ENCODE data around the gene TPMT.
A peak's percentile ranks its signal among the peaks of the same experiment; 100 is the strongest.

TPMT gene

GRCh38 chr6:18126121-18126520 lies 28.8 kb downstream of the TPMT start:
- Histone ChIP-seq H2BK15ac (ENCODE audit: low read length) (no peak overlapping the region), H2BK120ac (ENCODE audit: low read depth, low read length) (no peak overlapping the region), H4K8ac (ENCODE audit: low read depth, low read length) (no peak overlapping the region), H3K79me1 (ENCODE audit: low read depth, low read length) (peaks cover 2% of the 10 kb centered on the region), H4K91ac (ENCODE audit: low read depth, low read length, poor library complexity) (no peak overlapping the region), H3K36me3 (replicated peaks in 1 of 2; ENCODE audit: control insufficient read depth in 2 of 2, insufficient read depth in 2 of 2, low read length in 2 of 2) (no peaks in the 10 kb centered on the region), H2AK5ac (ENCODE audit: low read depth, low read length) (no peak overlapping the region), H2BK12ac (ENCODE audit: low read length) (no peak overlapping the region), H3K27ac (replicated peaks; ENCODE audit: low read length) (no peak overlapping the region), H3K9ac (ENCODE audit: low read depth, low read length, poor library complexity) (no peak overlapping the region), H3K4ac (ENCODE audit: low read length) (no peak overlapping the region), H2AFZ (ENCODE audit: low read length) (peak overlapping the region; percentile 32), H3K4me1 (ENCODE audit: control insufficient read depth in 2 of 2, insufficient read depth in 1 of 2, low read depth in 1 of 2, low read length in 2 of 2) (peaks cover 0 to 3% of the 10 kb centered on the region in 2 donors), H3K4me3 (ENCODE audit: low read length in 2 of 2) (no peak overlapping the region), H3K18ac (ENCODE audit: low read length) (no peak overlapping the region), H3K9me3 (replicated peaks in 1 of 2; ENCODE audit: control insufficient read depth in 2 of 2, insufficient read depth in 1 of 2, low read depth in 1 of 2, low read length in 2 of 2) (no peaks in the 10 kb centered on the region), H2BK5ac (ENCODE audit: low read length) (no peak overlapping the region), H3K27me3 (ENCODE audit: control insufficient read depth in 3 of 3, insufficient read depth in 3 of 3, low read depth in 1 of 3, low read length in 3 of 3) (peaks cover 0 to 10% (median 8%) of the 10 kb centered on the region in 3 experiments), H3K14ac (ENCODE audit: low read length) (no peak overlapping the region), H3K23ac (ENCODE audit: low read depth, low read length, poor library complexity) (no peak overlapping the region), H3K4me2 (ENCODE audit: insufficient read depth, low read length, poor library complexity, severe bottlenecking) (no peak overlapping the region)
- WGBS, 2 donors (ENCODE audit: extremely low coverage in 2 of 2, insufficient read length in 2 of 2, insufficient replicate concordance in 1 of 2): no CpG with 5 or more reads among the region's 5 CpGs
- DNase-seq (ENCODE audit: low spot score): no peak

DNA sequence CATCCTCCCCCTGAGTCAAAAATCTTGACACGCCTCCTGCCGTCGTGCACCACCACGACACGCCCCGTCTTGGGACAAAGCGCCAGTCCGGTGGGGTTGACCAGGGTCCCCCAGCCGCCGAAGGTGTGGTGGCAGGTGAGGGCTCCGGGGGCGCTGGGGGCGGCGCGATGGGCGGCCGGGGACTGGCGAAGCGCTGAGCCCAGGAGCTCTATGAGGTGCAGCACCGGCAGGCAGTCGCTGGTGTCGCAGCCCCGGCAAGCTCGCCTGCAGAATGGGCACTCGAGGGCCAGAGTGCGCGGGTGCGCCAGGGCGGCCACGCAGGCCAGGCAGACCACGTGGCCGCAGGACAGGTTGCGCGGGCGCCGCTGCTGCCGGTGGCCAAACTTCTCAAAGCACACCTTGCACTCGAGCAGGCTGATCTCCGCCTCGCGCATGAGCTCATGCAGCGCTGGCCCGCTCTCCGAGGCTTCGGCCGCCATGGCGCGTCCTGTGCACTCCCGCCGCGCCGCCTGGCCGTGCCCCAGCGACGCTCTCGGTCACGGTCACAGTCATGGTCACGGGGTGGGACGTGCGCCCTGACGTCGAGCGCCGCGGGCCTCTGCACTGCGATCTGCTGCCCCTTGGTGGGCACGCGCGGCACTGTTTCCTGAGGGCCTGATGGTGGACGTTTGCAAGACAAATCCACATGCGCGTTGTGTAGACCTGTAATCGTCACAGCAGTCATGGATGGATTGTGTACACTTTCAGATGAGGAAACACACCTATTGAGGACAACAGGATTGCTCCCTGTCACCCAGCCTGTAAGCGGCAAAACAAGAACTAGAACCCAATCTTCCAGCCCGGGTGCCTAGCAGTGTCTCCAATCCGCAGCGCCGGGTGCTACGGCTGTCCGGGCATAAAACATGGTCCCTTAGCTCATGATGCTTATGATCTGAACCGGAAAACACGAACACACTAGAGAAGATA lies 32.5 kb downstream of the TPMT start, which contains the start of gene NHLRC1:
NHLRC1 (minus strand) TSS at position 550 of the 966 bp plus-strand sequence; CDS start at position 479, 71 bp downstream.
- peak; percentile 64 for DNase-seq (ENCODE audit: low spot score)
- H2AK5ac ChIP-seq (ENCODE audit: low read depth, low read length): peak within 1 kb of the TSS; percentile 14
- H2BK120ac ChIP-seq (ENCODE audit: low read depth, low read length): no peak within 1 kb of the TSS
- no peaks in the 10 kb centered on the region for H3K36me3 ChIP-seq (replicated peaks in 1 of 2; ENCODE audit: control insufficient read depth in 2 of 2, insufficient read depth in 2 of 2, low read length in 2 of 2)
- peak within 1 kb of the TSS; percentile 88 for H2AFZ ChIP-seq (ENCODE audit: low read length)
- H3K4me2 ChIP-seq (ENCODE audit: insufficient read depth, low read length, poor library complexity, severe bottlenecking): peak within 1 kb of the TSS; percentile 90
- H3K18ac ChIP-seq (ENCODE audit: low read length): peak within 1 kb of the TSS; percentile 90
- no peak within 1 kb of the TSS for H2BK15ac ChIP-seq (ENCODE audit: low read length)
- peak within 1 kb of the TSS; percentile 40 to 73 for H3K4me3 ChIP-seq (ENCODE audit: low read length in 2 of 2)
- H3K4ac ChIP-seq (ENCODE audit: low read length): no peak within 1 kb of the TSS
- H3K9ac ChIP-seq (ENCODE audit: low read depth, low read length, poor library complexity): peak within 1 kb of the TSS; percentile 68
- peaks cover 0 to 3% of the 10 kb centered on the region in 2 donors for H3K4me1 ChIP-seq (ENCODE audit: control insufficient read depth in 2 of 2, insufficient read depth in 1 of 2, low read depth in 1 of 2, low read length in 2 of 2)
- no peaks in the 10 kb centered on the region for H3K79me1 ChIP-seq (ENCODE audit: low read depth, low read length)
- no CpG with 5 or more reads among the region's 82 CpGs for WGBS, 2 donors (ENCODE audit: extremely low coverage in 2 of 2, insufficient read length in 2 of 2, insufficient replicate concordance in 1 of 2)
- no peak within 1 kb of the TSS for H2BK12ac ChIP-seq (ENCODE audit: low read length)
- H3K27me3 ChIP-seq (ENCODE audit: control insufficient read depth in 3 of 3, insufficient read depth in 3 of 3, low read depth in 1 of 3, low read length in 3 of 3): peaks cover 0 to 16% (median 10%) of the 10 kb centered on the region in 3 experiments
- H3K27ac ChIP-seq (replicated peaks; ENCODE audit: low read length): no peak within 1 kb of the TSS
- H4K8ac ChIP-seq (ENCODE audit: low read depth, low read length): no peak within 1 kb of the TSS
- peak within 1 kb of the TSS; percentile 92 for H3K23ac ChIP-seq (ENCODE audit: low read depth, low read length, poor library complexity)
- no peaks in the 10 kb centered on the region for H3K9me3 ChIP-seq (replicated peaks in 1 of 2; ENCODE audit: control insufficient read depth in 2 of 2, insufficient read depth in 1 of 2, low read depth in 1 of 2, low read length in 2 of 2)
- H4K91ac ChIP-seq (ENCODE audit: low read depth, low read length, poor library complexity): no peak within 1 kb of the TSS
- H2BK5ac ChIP-seq (ENCODE audit: low read length): no peak within 1 kb of the TSS
- no peak within 1 kb of the TSS for H3K14ac ChIP-seq (ENCODE audit: low read length)

DNA sequence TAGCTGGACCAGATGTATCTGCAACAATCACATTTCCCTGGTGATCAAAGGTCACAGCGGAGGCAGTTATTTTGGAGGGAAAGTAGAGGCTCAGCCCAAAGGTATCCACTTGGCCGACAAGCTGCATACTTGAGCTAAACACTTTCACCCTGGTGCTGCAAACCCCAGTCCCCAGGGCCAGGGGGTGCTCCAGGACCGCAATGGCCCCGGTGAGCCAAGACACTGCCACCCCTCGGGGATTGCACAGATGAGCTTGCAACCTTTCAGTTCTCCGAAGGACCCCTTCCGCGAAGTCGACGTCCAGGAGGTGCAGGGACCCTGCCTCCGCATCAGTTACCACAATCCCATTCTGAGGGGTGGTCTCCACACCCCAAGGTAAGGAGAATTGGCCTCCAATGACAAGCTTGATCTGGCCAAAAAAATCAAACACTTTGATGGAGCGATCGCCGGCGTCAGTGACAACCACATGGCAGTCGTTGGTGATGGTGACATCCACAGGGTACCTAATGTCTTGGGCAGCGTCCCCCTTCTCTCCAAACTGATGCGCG lies 33.2 kb downstream of the TPMT start:
- Histone ChIP-seq H3K23ac (ENCODE audit: low read depth, low read length, poor library complexity) (peak overlapping the region; percentile 92), H3K27ac (replicated peaks; ENCODE audit: low read length) (no peak overlapping the region), H3K9ac (ENCODE audit: low read depth, low read length, poor library complexity) (no peak overlapping the region), H3K9me3 (replicated peaks in 1 of 2; ENCODE audit: control insufficient read depth in 2 of 2, insufficient read depth in 1 of 2, low read depth in 1 of 2, low read length in 2 of 2) (no peaks in the 10 kb centered on the region), H2AK5ac (ENCODE audit: low read depth, low read length) (no peak overlapping the region), H3K4me2 (ENCODE audit: insufficient read depth, low read length, poor library complexity, severe bottlenecking) (no peak overlapping the region), H4K91ac (ENCODE audit: low read depth, low read length, poor library complexity) (no peak overlapping the region), H2BK120ac (ENCODE audit: low read depth, low read length) (no peak overlapping the region), H3K36me3 (replicated peaks in 1 of 2; ENCODE audit: control insufficient read depth in 2 of 2, insufficient read depth in 2 of 2, low read length in 2 of 2) (no peaks in the 10 kb centered on the region), H2BK12ac (ENCODE audit: low read length) (no peak overlapping the region), H3K14ac (ENCODE audit: low read length) (no peak overlapping the region), H3K4me1 (ENCODE audit: control insufficient read depth in 2 of 2, insufficient read depth in 1 of 2, low read depth in 1 of 2, low read length in 2 of 2) (peaks cover 0 to 3% of the 10 kb centered on the region in 2 donors), H3K4ac (ENCODE audit: low read length) (no peak overlapping the region), H3K4me3 (ENCODE audit: low read length in 2 of 2) (no peak overlapping the region), H4K8ac (ENCODE audit: low read depth, low read length) (no peak overlapping the region), H2BK15ac (ENCODE audit: low read length) (no peak overlapping the region), H3K79me1 (ENCODE audit: low read depth, low read length) (no peaks in the 10 kb centered on the region), H2AFZ (ENCODE audit: low read length) (peak overlapping the region; percentile 88), H3K27me3 (ENCODE audit: control insufficient read depth in 3 of 3, insufficient read depth in 3 of 3, low read depth in 1 of 3, low read length in 3 of 3) (peaks cover 0 to 18% (median 10%) of the 10 kb centered on the region in 3 experiments), H2BK5ac (ENCODE audit: low read length) (no peak overlapping the region), H3K18ac (ENCODE audit: low read length) (no peak overlapping the region)
- DNase-seq (ENCODE audit: low spot score): no peak
- WGBS, 2 donors (ENCODE audit: extremely low coverage in 2 of 2, insufficient read length in 2 of 2, insufficient replicate concordance in 1 of 2): no CpG with 5 or more reads among the region's 19 CpGs

GRCh38 chr6:18119236-18119635 lies 35.6 kb downstream of the TPMT start:
- Histone ChIP-seq H3K4me1 (ENCODE audit: control insufficient read depth in 2 of 2, insufficient read depth in 1 of 2, low read depth in 1 of 2, low read length in 2 of 2) (peaks cover 0 to 1% of the 10 kb centered on the region in 2 donors), H2BK15ac (ENCODE audit: low read length) (no peak overlapping the region), H4K8ac (ENCODE audit: low read depth, low read length) (no peak overlapping the region), H3K4me3 (ENCODE audit: low read length in 2 of 2) (no peak overlapping the region), H3K9ac (ENCODE audit: low read depth, low read length, poor library complexity) (no peak overlapping the region), H3K27me3 (ENCODE audit: control insufficient read depth in 3 of 3, insufficient read depth in 3 of 3, low read depth in 1 of 3, low read length in 3 of 3) (peaks cover 0 to 18% (median 10%) of the 10 kb centered on the region in 3 experiments), H3K36me3 (replicated peaks in 1 of 2; ENCODE audit: control insufficient read depth in 2 of 2, insufficient read depth in 2 of 2, low read length in 2 of 2) (no peaks in the 10 kb centered on the region), H3K9me3 (replicated peaks in 1 of 2; ENCODE audit: control insufficient read depth in 2 of 2, insufficient read depth in 1 of 2, low read depth in 1 of 2, low read length in 2 of 2) (no peaks in the 10 kb centered on the region), H4K91ac (ENCODE audit: low read depth, low read length, poor library complexity) (no peak overlapping the region), H2AFZ (ENCODE audit: low read length) (no peak overlapping the region), H3K18ac (ENCODE audit: low read length) (no peak overlapping the region), H3K14ac (ENCODE audit: low read length) (no peak overlapping the region), H3K27ac (replicated peaks; ENCODE audit: low read length) (no peak overlapping the region), H3K4me2 (ENCODE audit: insufficient read depth, low read length, poor library complexity, severe bottlenecking) (no peak overlapping the region), H2AK5ac (ENCODE audit: low read depth, low read length) (no peak overlapping the region), H3K79me1 (ENCODE audit: low read depth, low read length) (no peaks in the 10 kb centered on the region), H2BK5ac (ENCODE audit: low read length) (no peak overlapping the region), H2BK12ac (ENCODE audit: low read length) (no peak overlapping the region), H3K4ac (ENCODE audit: low read length) (no peak overlapping the region), H2BK120ac (ENCODE audit: low read depth, low read length) (no peak overlapping the region), H3K23ac (ENCODE audit: low read depth, low read length, poor library complexity) (no peak overlapping the region)
- WGBS, 2 donors (ENCODE audit: extremely low coverage in 2 of 2, insufficient read length in 2 of 2, insufficient replicate concordance in 1 of 2): no CpG with 5 or more reads among the region's 5 CpGs
- no peak for DNase-seq (ENCODE audit: low spot score)

Data from neuronal stem cell (in vitro differentiated cells).